ENCODE results near the gene POLR3B. TPM values are rescaled to one million over a fixed set of nuclear protein-coding genes. Genes with fewer than 3 reads are reported as not detected.

The POLR3B gene
- total and polyA plus RNA-seq, 4 donors, result 5.4 to 12.2 (median 7.0) TPM

GRCh38 chr12:106446419-106447092, 89.0 kb downstream of the POLR3B start:
- no peak overlapping the region for H3K4me3 ChIP-seq (ENCODE audit: low read depth in 1 of 3, low read length in 3 of 3)
- 76% methylated on average over 7 of the region's 7 CpGs for WGBS
- no peak for DNase-seq (ENCODE audit: low spot score)
- no peak for TF ChIP-seq JUND (IDR thresholded peaks at IDR 0.05)
- TF ChIP-seq RXRA (IDR thresholded peaks at IDR 0.05), result no peak
- TF ChIP-seq FOXA1 (IDR thresholded peaks at IDR 0.05), result no peak
- TF ChIP-seq, protein P1, sequence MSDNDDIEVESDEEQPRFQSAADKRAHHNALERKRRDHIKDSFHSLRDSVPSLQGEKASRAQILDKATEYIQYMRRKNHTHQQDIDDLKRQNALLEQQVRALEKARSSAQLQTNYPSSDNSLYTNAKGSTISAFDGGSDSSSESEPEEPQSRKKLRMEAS (IDR thresholded peaks at IDR 0.05), result no peak
- no peak for TF ChIP-seq HNF4A (conservative IDR thresholded peaks at IDR 0.05)
- TF ChIP-seq EGR1 (IDR thresholded peaks at IDR 0.05; ENCODE audit: low read depth in 2 of 2), result no peak
- TF ChIP-seq TAF1 (conservative IDR thresholded peaks at IDR 0.05), result no peak
- TF ChIP-seq YY1 (IDR thresholded peaks at IDR 0.05), result no peak
- TF ChIP-seq NR2F2 (IDR thresholded peaks at IDR 0.05), result no peak
- no peak for TF ChIP-seq REST (IDR thresholded peaks at IDR 0.05)
- TF ChIP-seq, protein P2, sequence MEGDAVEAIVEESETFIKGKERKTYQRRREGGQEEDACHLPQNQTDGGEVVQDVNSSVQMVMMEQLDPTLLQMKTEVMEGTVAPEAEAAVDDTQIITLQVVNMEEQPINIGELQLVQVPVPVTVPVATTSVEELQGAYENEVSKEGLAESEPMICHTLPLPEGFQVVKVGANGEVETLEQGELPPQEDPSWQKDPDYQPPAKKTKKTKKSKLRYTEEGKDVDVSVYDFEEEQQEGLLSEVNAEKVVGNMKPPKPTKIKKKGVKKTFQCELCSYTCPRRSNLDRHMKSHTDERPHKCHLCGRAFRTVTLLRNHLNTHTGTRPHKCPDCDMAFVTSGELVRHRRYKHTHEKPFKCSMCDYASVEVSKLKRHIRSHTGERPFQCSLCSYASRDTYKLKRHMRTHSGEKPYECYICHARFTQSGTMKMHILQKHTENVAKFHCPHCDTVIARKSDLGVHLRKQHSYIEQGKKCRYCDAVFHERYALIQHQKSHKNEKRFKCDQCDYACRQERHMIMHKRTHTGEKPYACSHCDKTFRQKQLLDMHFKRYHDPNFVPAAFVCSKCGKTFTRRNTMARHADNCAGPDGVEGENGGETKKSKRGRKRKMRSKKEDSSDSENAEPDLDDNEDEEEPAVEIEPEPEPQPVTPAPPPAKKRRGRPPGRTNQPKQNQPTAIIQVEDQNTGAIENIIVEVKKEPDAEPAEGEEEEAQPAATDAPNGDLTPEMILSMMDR (IDR thresholded peaks at IDR 0.05; ENCODE audit: low read depth, low read length, missing input control), result no peak
- TF ChIP-seq HNF4G (IDR thresholded peaks at IDR 0.05), result no peak
- TF ChIP-seq GABPA (IDR thresholded peaks at IDR 0.05 in 1 of 2, conservative IDR thresholded peaks at IDR 0.05 in 1 of 2), result no peak
- TF ChIP-seq SP1 (IDR thresholded peaks at IDR 0.05), result no peak
- no peak for TF ChIP-seq ZBTB33 (IDR thresholded peaks at IDR 0.05)
- no peak overlapping the region for H3K9ac ChIP-seq (ENCODE audit: low read depth in 1 of 2, low read length in 2 of 2)
- H3K27ac ChIP-seq (ENCODE audit: low read depth in 1 of 2, low read length in 2 of 2), result no peak overlapping the region
- no peaks in the 10 kb centered on the region for H3K9me3 ChIP-seq (ENCODE audit: control insufficient read depth in 4 of 4, low read length in 3 of 4)
- H3K36me3 ChIP-seq (ENCODE audit: control insufficient read depth in 4 of 4, insufficient read depth in 3 of 4, low read depth in 1 of 4, low read length in 3 of 4), result peaks cover 1 to 11% (median 3%) of the 10 kb centered on the region in 4 donors
- no peaks in the 10 kb centered on the region for H3K27me3 ChIP-seq (ENCODE audit: control insufficient read depth in 4 of 4, insufficient read depth in 4 of 4, low read length in 3 of 4)
- H3K4me1 ChIP-seq (ENCODE audit: control insufficient read depth in 4 of 4, insufficient read depth in 4 of 4, low read length in 3 of 4), result no peaks in the 10 kb centered on the region

GRCh38 chr12:106452309-106452708, 94.8 kb downstream of the POLR3B start:
- no peak overlapping the region for H3K4me3 ChIP-seq (ENCODE audit: low read depth in 1 of 3, low read length in 3 of 3)
- TF ChIP-seq, protein P2 (IDR thresholded peaks at IDR 0.05; ENCODE audit: low read depth, low read length, missing input control), result no peak
- TF ChIP-seq RXRA (IDR thresholded peaks at IDR 0.05) (no peak), HNF4G (IDR thresholded peaks at IDR 0.05) (no peak), EGR1 (IDR thresholded peaks at IDR 0.05; ENCODE audit: low read depth in 2 of 2) (no peak), FOXA1 (IDR thresholded peaks at IDR 0.05) (no peak), ATF3 (IDR thresholded peaks at IDR 0.05) (no peak)
- 100% methylated on average over 1 of the region's 1 CpG for WGBS
- H3K4me1 ChIP-seq (ENCODE audit: control insufficient read depth in 4 of 4, insufficient read depth in 4 of 4, low read length in 3 of 4), result no peaks in the 10 kb centered on the region
- no peaks in the 10 kb centered on the region for H3K27me3 ChIP-seq (ENCODE audit: control insufficient read depth in 4 of 4, insufficient read depth in 4 of 4, low read length in 3 of 4)
- no peaks in the 10 kb centered on the region for H3K9me3 ChIP-seq (ENCODE audit: control insufficient read depth in 4 of 4, low read length in 3 of 4)
- DNase-seq (ENCODE audit: low spot score), result no peak
- no peak overlapping the region for H3K9ac ChIP-seq (ENCODE audit: low read depth in 1 of 2, low read length in 2 of 2)
- H3K36me3 ChIP-seq (ENCODE audit: control insufficient read depth in 4 of 4, insufficient read depth in 3 of 4, low read depth in 1 of 4, low read length in 3 of 4), result peaks cover 0 to 11% (median 3%) of the 10 kb centered on the region in 4 donors
- H3K27ac ChIP-seq (ENCODE audit: low read depth in 1 of 2, low read length in 2 of 2), result no peak overlapping the region

All from liver (tissue), 9 donors.